A549 treated with AZD9567 at 1 μM for 4 hours (cell line): Measurements from ENCODE around the gene CBLL2. TPM values are rescaled to one million over a fixed set of nuclear protein-coding genes. Genes with fewer than 3 reads are reported as not detected.

Experiments used
- total RNA-seq: library from RNA; stranded (reverse); fragments of 200-300 nt; extraction: Qiagen RNA extraction; gene quantifications from 5 replicates; pipeline ENCODE4 v1.2.3, GENCODE V29; 2022; ENCODE audit not compliant: insufficient read depth

The CBLL2 gene, protein sequence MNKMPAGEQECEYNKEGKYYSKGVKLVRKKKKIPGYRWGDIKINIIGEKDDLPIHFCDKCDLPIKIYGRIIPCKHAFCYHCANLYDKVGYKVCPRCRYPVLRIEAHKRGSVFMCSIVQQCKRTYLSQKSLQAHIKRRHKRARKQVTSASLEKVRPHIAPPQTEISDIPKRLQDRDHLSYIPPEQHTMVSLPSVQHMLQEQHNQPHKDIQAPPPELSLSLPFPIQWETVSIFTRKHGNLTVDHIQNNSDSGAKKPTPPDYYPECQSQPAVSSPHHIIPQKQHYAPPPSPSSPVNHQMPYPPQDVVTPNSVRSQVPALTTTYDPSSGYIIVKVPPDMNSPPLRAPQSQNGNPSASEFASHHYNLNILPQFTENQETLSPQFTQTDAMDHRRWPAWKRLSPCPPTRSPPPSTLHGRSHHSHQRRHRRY
- total RNA-seq: not detected in 5 replicates

DNA sequence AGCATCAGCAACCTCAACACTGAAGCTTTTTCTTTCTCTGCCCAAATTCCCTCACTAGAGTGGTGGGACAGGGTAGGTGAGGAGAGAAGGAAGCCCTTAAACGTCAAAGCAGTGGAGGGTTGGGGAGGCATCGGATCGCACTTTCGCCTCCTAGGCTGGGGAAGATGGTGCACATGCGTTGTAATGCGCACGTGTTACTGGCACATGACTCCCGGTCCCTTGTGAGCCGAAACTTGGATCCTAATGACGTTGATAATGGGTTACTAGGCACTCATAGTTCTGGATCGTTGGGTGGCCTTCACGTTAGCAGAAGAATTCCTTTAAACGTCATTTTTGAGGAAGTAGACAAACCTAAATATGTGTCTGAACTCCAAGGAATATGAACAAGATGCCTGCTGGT lies at the start of gene CBLL2:
Gene CBLL2 (plus strand): TSS at position 301 of the 400 bp plus-strand sequence. CDS start 79 bp downstream, at position 380.

Other genes starting within 250 kb of the CBLL2 start
- gene PHEX, start 240.6 kb upstream of the CBLL2 start, total RNA-seq: 0.24 to 0.41 TPM (median 0.29 TPM) in 5 replicates